H1 (cell line): Measurements from ENCODE around the gene MYCBP2. TPM values are rescaled to one million over a fixed set of nuclear protein-coding genes. Genes with fewer than 3 reads are reported as not detected.

Source experiments
- GABPA ChIP-seq: IDR thresholded peaks from 2 replicates; pipeline ENCODE4 v1.6.1; 2011; ENCODE audit warnings: mild to moderate bottlenecking, low read length, moderate library complexity, borderline replicate concordance; ENCODE audit not compliant: insufficient read depth
- HDAC6 ChIP-seq: IDR thresholded peaks from one replicate; pipeline ENCODE4 v1.7.1; 2012; ENCODE audit warnings: low read depth, mild to moderate bottlenecking, inconsistent platforms, low read length, moderate library complexity
- MAFK ChIP-seq: IDR thresholded peaks from 2 replicates; pipeline ENCODE4 v1.6.1; 2012; ENCODE audit warnings: low read depth, mild to moderate bottlenecking, improper control_type of control experiment, low read length
- RBBP5 ChIP-seq: IDR thresholded peaks from 2 replicates; pipeline ENCODE4 v1.7.1; 2012; ENCODE audit warnings: low read depth, mild to moderate bottlenecking, inconsistent platforms, low read length, moderate library complexity, borderline replicate concordance
- SIRT6 ChIP-seq: IDR thresholded peaks from one replicate; pipeline ENCODE4 v1.7.1; 2012; ENCODE audit warnings: low read length, inconsistent platforms
- SP1 ChIP-seq: IDR thresholded peaks from 2 replicates; pipeline ENCODE4 v1.6.1; 2011; ENCODE audit warnings: low read depth, low read length
- SP2 ChIP-seq: IDR thresholded peaks from 2 replicates; pipeline ENCODE4 v1.6.1; 2012; ENCODE audit warnings: mild to moderate bottlenecking, low read length, inconsistent platforms
- TAF7 ChIP-seq: optimal IDR thresholded peaks from 2 replicates; pipeline ENCODE3; 2011; ENCODE audit warnings: low read depth, mild to moderate bottlenecking, inconsistent platforms, low read length, moderate library complexity, borderline replicate concordance
- polyA plus RNA-seq, 7 experiments: library from polyadenylated mRNA; depleted of rRNA in 3 of 7; stranded (reverse) in 5 of 7; unstranded in 2 of 7; fragments of >200 nt in 5 of 7; fragments of 200-250 nt in 2 of 7; gene quantifications; 1 replicate in 5 of 7; 2 replicates in 1 of 7; 4 replicates in 1 of 7; pipeline versions ENCODE4 v1.2.1 to v1.2.3, GENCODE V29; 2011 to 2013; ENCODE audit warnings: missing spikeins in 2 of 7, mixed read lengths in 2 of 7
- total RNA-seq: library from RNA; stranded (reverse); fragmentation: NEBNext Ultra II Directional; extraction: Animal tissue kit (Norgen Biotek cat#: 25700); gene quantifications from 2 replicates; pipeline ENCODE4 v1.2.1, GENCODE V29; 2021

Gene MYCBP2
- total and polyA plus RNA-seq, 2 of the 8 experiments (the other 6 are each of a cell fraction or from before 2014, with no cell fraction given) = 19.0 to 52.1 TPM

DNA sequence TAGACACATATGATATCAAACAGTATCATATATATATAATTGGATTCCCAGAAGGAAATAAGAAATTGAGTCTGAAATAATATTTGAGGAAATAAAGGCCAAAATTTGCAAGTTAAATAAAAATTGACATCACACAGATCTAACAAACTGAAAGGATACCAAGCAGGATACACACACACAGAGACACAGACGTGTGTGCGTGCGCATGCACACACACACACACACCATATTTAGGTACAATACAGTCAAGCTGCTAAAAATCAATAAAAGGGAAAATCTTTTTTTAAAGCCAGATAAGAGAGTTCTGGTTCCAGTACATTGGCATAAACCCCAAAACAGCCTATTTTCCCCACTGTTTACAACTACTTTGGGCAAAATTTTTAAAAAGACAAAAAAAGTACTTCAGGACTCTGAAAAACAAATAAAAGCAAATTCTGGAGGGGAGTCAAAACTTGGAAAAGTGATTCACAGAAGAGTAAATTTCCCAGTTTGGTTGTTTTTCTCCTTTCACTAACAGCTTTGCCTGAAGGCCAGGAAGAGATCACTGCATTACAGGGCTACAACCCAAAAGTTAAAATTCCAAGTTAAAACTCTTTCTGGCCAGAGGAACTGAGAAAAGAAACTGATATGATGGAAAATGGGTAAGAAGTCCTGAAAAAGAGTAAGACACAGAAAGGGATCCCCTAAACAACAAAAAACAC, 16.2 kb downstream of the MYCBP2 start (continued):
- TF ChIP-seq GABPA (no peak), RBBP5 (no peak), MAFK (no peak), HDAC6 (no peak), TAF7 (no peak), SP1 (no peak), SP2 (no peak), SIRT6 (no peak)
